ENCODE results near the gene TRPC4AP.

GRCh38 chr20:34987288-34988190, 105.1 kb downstream of the TRPC4AP start:
- TF ChIP-seq CTCF (IDR thresholded peaks at IDR 0.05), result no peak
- TF ChIP-seq POLR2A (IDR thresholded peaks at IDR 0.05), result no peak
- no peak for TF ChIP-seq POLR2AphosphoS5 (IDR thresholded peaks at IDR 0.05)
